ENCODE results near the gene CLCN4.

CLCN4 gene

GRCh38 chrX:10130354-10130753 lies 26.4 kb upstream of the CLCN4 start:
- DNase-seq: no peak

- DNase-seq: no peak
These were observed 22.6 kb upstream of the CLCN4 start for GRCh38 chrX:10133980-10134676.

- DNase-seq: no peak
These were observed 21.9 kb upstream of the CLCN4 start for GRCh38 chrX:10134921-10135320.

- no peak for DNase-seq
These were observed 21.0 kb upstream of the CLCN4 start for GRCh38 chrX:10135561-10136399.

GRCh38 chrX:10138726-10139125 lies 18.0 kb upstream of the CLCN4 start:
- DNase-seq: no peak

GRCh38 chrX:10140264-10140663 lies 16.5 kb upstream of the CLCN4 start:
- DNase-seq: no peak

GRCh38 chrX:10142041-10142599 lies 14.7 kb upstream of the CLCN4 start:
- no peak for DNase-seq

GRCh38 chrX:10143071-10143983 lies 13.4 kb upstream of the CLCN4 start:
- no peak for DNase-seq

- DNase-seq: no peak
These were observed 10.4 kb upstream of the CLCN4 start for GRCh38 chrX:10146346-10146745.

- no peak for DNase-seq
These were observed 4.7 kb upstream of the CLCN4 start for GRCh38 chrX:10152086-10152485.

- no peak for DNase-seq
These were observed 1.6 kb upstream of the CLCN4 start for GRCh38 chrX:10155137-10155536.

GRCh38 chrX:10157032-10157341 lies 212 bp downstream of the CLCN4 start:
- DNase-seq: no peak

- no peak for DNase-seq
These were observed 768 bp downstream of the CLCN4 start for GRCh38 chrX:10157543-10157942.

- DNase-seq: peak; percentile 56
These were observed 1.7 kb downstream of the CLCN4 start for GRCh38 chrX:10158279-10159144.

- peak; percentile 94 for DNase-seq
These were observed 2.3 kb downstream of the CLCN4 start for GRCh38 chrX:10159145-10159468.

- no peak for DNase-seq
These were observed 3.4 kb downstream of the CLCN4 start for GRCh38 chrX:10160211-10160610.

GRCh38 chrX:10163031-10163430 lies 6.3 kb downstream of the CLCN4 start:
- no peak for DNase-seq

GRCh38 chrX:10164879-10165278 lies 8.1 kb downstream of the CLCN4 start:
- DNase-seq: no peak

GRCh38 chrX:10165580-10166247 lies 8.9 kb downstream of the CLCN4 start:
- peak; percentile 88 for DNase-seq

GRCh38 chrX:10166248-10166716 lies 9.5 kb downstream of the CLCN4 start:
- DNase-seq: peak; percentile 86

- no peak for DNase-seq
These were observed 10.0 kb downstream of the CLCN4 start for GRCh38 chrX:10166731-10167151.

GRCh38 chrX:10167573-10167972 lies 10.8 kb downstream of the CLCN4 start:
- no peak for DNase-seq

All from hematopoietic multipotent progenitor cell treated with erythropoietin and hydrocortisone succinate and interleukin-3 and kit ligand, for 8 days (in vitro differentiated cells).